GM10266 (cell line): ENCODE measurements around the gene ANKRD44.

ENCODE experiments used
- DNase-seq: peaks from one replicate; pipeline ENCODE4 v3.0.0; 2012; ENCODE audit errors: extremely low spot score
- TF ChIP-seq, protein P1 (sequence below): IDR thresholded peaks from 2 replicates; pipeline ENCODE4 v1.5.1; 2012; ENCODE audit warnings: mild to moderate bottlenecking, low read depth; ENCODE audit not compliant: control insufficient read depth, insufficient read depth; ENCODE audit errors: missing control alignments

ANKRD44 gene

DNA sequence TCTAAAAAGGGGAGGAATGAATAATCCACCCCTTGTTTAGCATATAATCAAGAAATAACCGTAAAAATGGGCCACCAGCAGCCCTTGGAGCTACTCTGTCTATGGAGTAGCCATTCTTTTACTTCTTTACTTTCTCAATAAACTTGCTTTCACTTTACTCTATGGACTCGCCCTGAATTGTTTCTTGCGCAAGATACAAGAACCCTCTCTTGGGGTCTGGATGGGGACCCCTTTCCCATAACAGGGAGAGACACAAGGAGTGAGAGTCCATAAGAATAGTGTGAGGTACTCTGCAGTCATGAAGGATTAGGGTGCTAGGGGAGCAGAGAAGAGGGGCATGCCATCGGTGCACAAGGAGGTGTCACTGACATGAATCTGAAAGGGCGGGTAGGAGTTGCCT lies 224.9 kb downstream of the ANKRD44 start:
- TF ChIP-seq, protein P1, sequence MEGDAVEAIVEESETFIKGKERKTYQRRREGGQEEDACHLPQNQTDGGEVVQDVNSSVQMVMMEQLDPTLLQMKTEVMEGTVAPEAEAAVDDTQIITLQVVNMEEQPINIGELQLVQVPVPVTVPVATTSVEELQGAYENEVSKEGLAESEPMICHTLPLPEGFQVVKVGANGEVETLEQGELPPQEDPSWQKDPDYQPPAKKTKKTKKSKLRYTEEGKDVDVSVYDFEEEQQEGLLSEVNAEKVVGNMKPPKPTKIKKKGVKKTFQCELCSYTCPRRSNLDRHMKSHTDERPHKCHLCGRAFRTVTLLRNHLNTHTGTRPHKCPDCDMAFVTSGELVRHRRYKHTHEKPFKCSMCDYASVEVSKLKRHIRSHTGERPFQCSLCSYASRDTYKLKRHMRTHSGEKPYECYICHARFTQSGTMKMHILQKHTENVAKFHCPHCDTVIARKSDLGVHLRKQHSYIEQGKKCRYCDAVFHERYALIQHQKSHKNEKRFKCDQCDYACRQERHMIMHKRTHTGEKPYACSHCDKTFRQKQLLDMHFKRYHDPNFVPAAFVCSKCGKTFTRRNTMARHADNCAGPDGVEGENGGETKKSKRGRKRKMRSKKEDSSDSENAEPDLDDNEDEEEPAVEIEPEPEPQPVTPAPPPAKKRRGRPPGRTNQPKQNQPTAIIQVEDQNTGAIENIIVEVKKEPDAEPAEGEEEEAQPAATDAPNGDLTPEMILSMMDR, result no peak

DNA sequence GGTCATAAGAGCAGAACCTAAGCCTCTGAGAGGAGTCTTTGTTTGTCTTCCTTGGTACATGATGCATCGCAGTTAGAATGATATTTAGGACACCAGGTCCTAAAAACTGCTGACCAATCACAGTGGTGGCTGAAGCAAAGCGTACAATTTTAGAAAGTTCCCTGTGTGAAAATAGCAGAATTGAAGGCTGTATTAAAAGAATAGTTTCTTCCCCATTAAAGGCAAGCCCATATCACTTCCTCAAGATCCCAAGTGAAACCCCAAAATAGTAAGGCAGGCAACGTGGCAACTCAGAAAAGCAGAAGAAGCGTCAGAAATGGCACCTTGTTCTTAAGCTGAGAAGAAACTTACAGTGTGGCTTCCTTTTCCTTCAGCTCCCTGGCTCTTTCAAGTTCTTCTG lies 229.3 kb downstream of the ANKRD44 start:
- TF ChIP-seq, protein P1, result no peak
- no peak for DNase-seq

More for the DNA sequence above, 224.9 kb downstream of the ANKRD44 start:
- no peak for DNase-seq

DNA sequence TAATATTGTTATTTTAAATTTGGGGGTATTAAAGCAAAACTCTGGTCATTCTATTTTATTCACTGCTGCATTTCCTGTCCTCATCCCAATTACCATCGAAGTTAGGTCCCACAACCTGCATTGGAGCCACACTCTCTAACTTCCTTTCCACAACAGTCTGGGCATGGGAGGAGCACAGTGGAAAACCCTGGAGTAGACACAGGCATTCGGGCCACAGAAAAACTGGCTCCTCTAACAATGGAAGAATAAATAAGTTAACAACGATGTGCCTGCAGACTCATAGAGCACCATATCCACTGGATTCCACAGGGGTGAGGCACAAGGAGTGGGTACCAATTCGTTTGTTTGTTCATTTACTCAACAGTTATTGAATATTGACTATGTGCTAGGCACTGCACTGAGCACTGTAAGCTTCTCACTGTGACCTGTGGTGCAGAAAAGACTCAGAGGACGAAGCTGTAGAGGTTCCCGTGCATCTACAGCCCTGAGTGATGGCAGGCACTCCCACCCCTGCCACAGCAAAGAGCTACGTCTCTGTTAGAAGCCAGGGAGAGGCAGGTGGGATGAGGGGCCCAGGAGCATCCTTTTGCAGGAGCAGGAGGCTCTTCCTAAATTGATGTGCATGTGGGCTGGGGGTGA lies 229.9 kb downstream of the ANKRD44 start:
- no peak for DNase-seq
- TF ChIP-seq, protein P1, result no peak

DNA sequence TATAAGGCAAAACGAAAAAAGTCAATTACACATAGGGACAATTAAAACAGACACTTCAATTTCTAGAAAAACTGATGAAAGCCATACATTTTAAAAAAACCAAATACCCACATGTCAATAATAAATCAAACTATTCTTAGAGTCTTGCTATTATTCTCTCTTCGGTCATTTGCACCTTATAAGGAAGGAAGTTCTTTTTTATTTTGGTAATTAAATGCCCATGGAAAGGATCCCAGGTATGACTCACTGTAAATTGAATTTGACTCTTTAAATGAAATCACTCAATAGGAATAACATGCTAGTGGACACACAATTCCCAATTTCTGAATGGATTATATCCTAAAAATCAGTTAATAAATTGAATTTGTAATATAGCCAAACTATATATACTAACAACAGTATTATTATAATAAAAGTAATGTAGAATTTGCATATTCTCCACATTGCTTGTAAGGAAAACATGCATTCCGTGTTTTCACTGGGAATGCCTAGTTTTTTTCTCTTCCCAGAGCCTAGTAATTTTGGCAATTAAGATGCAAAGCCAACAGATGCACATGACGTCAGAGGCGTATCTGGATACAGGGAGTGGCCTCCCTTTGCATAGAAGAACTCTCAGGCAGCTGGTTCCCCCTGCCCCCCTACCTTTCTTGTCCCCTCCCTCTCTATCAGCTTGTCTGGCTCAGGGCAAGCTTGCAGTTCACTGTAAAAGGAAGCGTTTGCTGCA lies 230.6 kb downstream of the ANKRD44 start:
- TF ChIP-seq, protein P1, result no peak
- DNase-seq, result no peak

DNA sequence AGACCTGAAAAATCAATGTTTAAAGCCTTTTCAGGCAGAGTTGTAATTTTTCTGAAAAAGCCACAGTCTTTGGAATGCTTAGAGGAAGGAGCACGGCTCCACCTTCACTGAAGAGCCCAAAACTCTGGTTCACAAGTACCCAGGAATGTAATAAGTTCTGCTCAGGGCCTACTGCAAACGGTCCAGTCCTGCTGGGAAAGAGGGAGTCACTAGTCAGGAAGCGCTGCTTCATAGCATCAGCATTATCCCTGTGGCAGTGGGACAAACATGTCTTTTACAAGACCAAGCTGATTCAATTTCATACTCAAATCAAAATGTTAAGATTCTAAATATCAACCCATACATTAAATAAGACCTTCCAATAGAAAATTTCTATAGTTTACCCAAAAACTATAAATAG lies 231.2 kb downstream of the ANKRD44 start:
- TF ChIP-seq, protein P1, result no peak
- DNase-seq, result no peak

DNA sequence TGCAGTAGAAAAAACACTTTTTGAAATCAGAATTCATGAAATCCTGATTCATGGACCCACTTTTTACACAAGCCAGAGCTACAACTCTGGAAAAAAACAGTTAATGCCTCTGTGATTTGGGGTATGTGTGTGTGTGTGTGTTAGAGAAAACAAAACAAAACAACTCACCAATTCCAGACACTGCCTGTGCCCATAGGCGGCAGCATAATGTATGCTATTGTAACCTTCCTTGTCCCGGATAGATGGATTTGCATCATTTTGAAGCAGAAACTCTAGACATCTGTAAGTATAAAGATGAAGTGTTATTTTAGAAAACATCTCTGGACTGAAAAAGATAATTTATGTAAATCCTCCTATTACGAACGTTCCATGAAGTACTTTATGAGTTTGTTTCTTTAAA lies 232.0 kb downstream of the ANKRD44 start:
- no peak for DNase-seq
- TF ChIP-seq, protein P1, result no peak

DNA sequence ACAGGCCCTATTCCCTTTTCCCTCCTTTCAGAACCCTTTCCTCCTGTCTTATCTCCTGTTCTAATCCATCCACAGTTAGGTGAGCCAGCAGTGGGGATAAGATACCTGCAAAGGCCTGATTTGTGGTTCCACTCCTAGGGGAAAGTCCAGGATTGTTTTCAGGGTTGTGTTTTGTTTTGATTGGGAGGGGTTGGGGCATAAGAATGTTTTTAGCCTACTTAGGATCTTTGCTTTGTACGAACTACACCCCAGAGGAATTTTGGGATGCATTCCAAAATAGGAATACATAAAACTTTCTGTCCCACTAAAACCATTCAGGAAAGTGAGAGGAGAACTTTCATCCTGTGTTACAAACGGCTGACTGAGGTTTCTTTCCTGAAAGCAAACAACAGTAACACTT lies 233.2 kb downstream of the ANKRD44 start:
- DNase-seq, result no peak
- TF ChIP-seq, protein P1, result no peak
